Right renal cortex interstitium (tissue), 3 donors: ENCODE data around the gene TRAK1. TPM values are rescaled to one million over a fixed set of nuclear protein-coding genes. Genes with fewer than 3 reads are reported as not detected.
"Not testable (repeated sequence)": the region's sequence is repeated elsewhere in the genome, so short reads cannot be mapped to it uniquely, and the experiment has no call there.

ENCODE experiments used
- DNase-seq, 3 donors: peaks; one replicate each; pipeline ENCODE4 v3.0.0-alpha.2; 2013; ENCODE audit warnings: low read depth in 3 of 3, low spot score in 2 of 3
- polyA plus RNA-seq, 3 donors: library from polyadenylated mRNA; unstranded; fragments of 120-200 nt; gene quantifications; one replicate each; pipeline ENCODE4 v1.2.1, GENCODE V29; 2013; ENCODE audit not compliant: insufficient read length in 3 of 3

The TRAK1 gene
- polyA plus RNA-seq, 3 donors, result 42.0 to 44.3 (median 43.4) TPM

GRCh38 chr3:42095540-42095939, 4.4 kb downstream of the TRAK1 start:
- no peak for DNase-seq

GRCh38 chr3:42096796-42097565, 5.8 kb downstream of the TRAK1 start:
- DNase-seq, result no peak

- DNase-seq, result no peak
Measured at GRCh38 chr3:42097566-42097946, 6.4 kb downstream of the TRAK1 start.

- DNase-seq, result no peak
Measured at GRCh38 chr3:42098171-42098570, 7.0 kb downstream of the TRAK1 start.

GRCh38 chr3:42099020-42099765, 8.0 kb downstream of the TRAK1 start:
- DNase-seq, result no peak

- no peak for DNase-seq
Measured at GRCh38 chr3:42101048-42101447, 9.9 kb downstream of the TRAK1 start.

GRCh38 chr3:42101481-42101880, 10.3 kb downstream of the TRAK1 start:
- no peak for DNase-seq

GRCh38 chr3:42102571-42102970, 11.4 kb downstream of the TRAK1 start:
- DNase-seq, result no peak

GRCh38 chr3:42103921-42104665, 12.9 kb downstream of the TRAK1 start:
- not testable (repeated sequence) for DNase-seq

GRCh38 chr3:42105994-42106393, 14.8 kb downstream of the TRAK1 start:
- not testable (repeated sequence) for DNase-seq

GRCh38 chr3:42106646-42107045, 15.5 kb downstream of the TRAK1 start:
- no peak for DNase-seq

- DNase-seq, result no peak
Measured at GRCh38 chr3:42110631-42111030, 19.5 kb downstream of the TRAK1 start.

- no peak for DNase-seq
Measured at GRCh38 chr3:42114130-42114725, 23.1 kb downstream of the TRAK1 start.

- DNase-seq, result no peak
Measured at GRCh38 chr3:42115215-42115614, 24.1 kb downstream of the TRAK1 start.

GRCh38 chr3:42115946-42116345, 24.8 kb downstream of the TRAK1 start:
- DNase-seq, result no peak

- DNase-seq, result no peak
Measured at GRCh38 chr3:42116466-42116865, 25.3 kb downstream of the TRAK1 start.

GRCh38 chr3:42117175-42118008, 26.2 kb downstream of the TRAK1 start:
- no peak for DNase-seq

GRCh38 chr3:42118762-42119361, 27.7 kb downstream of the TRAK1 start:
- DNase-seq, result no peak

GRCh38 chr3:42119561-42120355, 28.6 kb downstream of the TRAK1 start:
- no peak for DNase-seq
